Muscle layer of duodenum (tissue), 2 donors: Measurements from ENCODE around the gene CEP57.
"Not testable (repeated sequence)": the region's sequence is repeated elsewhere in the genome, so short reads cannot be mapped to it uniquely, and the experiment has no call there.

Experiments
- H3K27ac ChIP-seq: one replicate; pipeline ENCODE4 v1.7.0; 2013; ENCODE audit warnings: mild to moderate bottlenecking, low read length
- H3K27me3 ChIP-seq: one replicate; pipeline ENCODE4 v1.7.0; 2013; ENCODE audit warnings: low read depth, mild to moderate bottlenecking, control low read depth, low read length
- H3K36me3 ChIP-seq, 2 donors: one replicate each; pipeline ENCODE4 v1.7.0; 2013; ENCODE audit warnings: low read length in 2 of 2, control low read depth in 1 of 2, mild to moderate bottlenecking in 1 of 2; ENCODE audit not compliant: insufficient read depth in 2 of 2, control insufficient read depth in 1 of 2
- H3K4me1 ChIP-seq, 2 donors: one replicate each; pipeline ENCODE4 v1.7.0; 2013; ENCODE audit warnings: low read length in 2 of 2, mild to moderate bottlenecking in 2 of 2, control low read depth in 1 of 2, moderate library complexity in 1 of 2; ENCODE audit not compliant: insufficient read depth in 2 of 2, control insufficient read depth in 1 of 2
- H3K4me3 ChIP-seq, 2 donors: one replicate each; pipeline ENCODE4 v1.7.0; 2013; ENCODE audit warnings: low read length in 2 of 2, low read depth in 1 of 2, mild to moderate bottlenecking in 1 of 2
- H3K9me3 ChIP-seq, 2 donors: one replicate each; pipeline ENCODE4 v1.7.0; 2013; ENCODE audit warnings: low read length in 2 of 2, control low read depth in 1 of 2, mild to moderate bottlenecking in 1 of 2; ENCODE audit not compliant: control insufficient read depth in 1 of 2
- donor health status: healthy.

CEP57 gene

GRCh38 chr11:95832763-95833162 lies 42.5 kb downstream of the CEP57 start:
- no peak overlapping the region for H3K4me3 ChIP-seq
- H3K36me3 ChIP-seq, result peaks cover 44 to 46% of the 10 kb centered on the region in 2 donors
- H3K27me3 ChIP-seq, result no peaks in the 10 kb centered on the region
- H3K4me1 ChIP-seq, result no peaks in the 10 kb centered on the region
- no peaks in the 10 kb centered on the region for H3K9me3 ChIP-seq
- H3K27ac ChIP-seq, result no peak overlapping the region

GRCh38 chr11:95833378-95833777 lies 43.1 kb downstream of the CEP57 start:
- no peaks in the 10 kb centered on the region for H3K27me3 ChIP-seq
- H3K4me3 ChIP-seq, result no peak overlapping the region
- no peak overlapping the region for H3K27ac ChIP-seq
- H3K9me3 ChIP-seq, result no peaks in the 10 kb centered on the region
- no peaks in the 10 kb centered on the region for H3K4me1 ChIP-seq
- peaks cover 44 to 53% of the 10 kb centered on the region in 2 donors for H3K36me3 ChIP-seq

GRCh38 chr11:95835351-95835750 lies 45.1 kb downstream of the CEP57 start:
- Histone ChIP-seq H3K36me3 (peaks cover 42 to 50% of the 10 kb centered on the region in 2 donors), H3K4me1 (no peaks in the 10 kb centered on the region), H3K27ac (no peak overlapping the region), H3K4me3 (no peak overlapping the region), H3K9me3 (no peaks in the 10 kb centered on the region), H3K27me3 (no peaks in the 10 kb centered on the region)

- peaks cover 43 to 50% of the 10 kb centered on the region in 2 donors for H3K36me3 ChIP-seq
- no peaks in the 10 kb centered on the region for H3K27me3 ChIP-seq
- H3K4me1 ChIP-seq, result no peaks in the 10 kb centered on the region
- no peak overlapping the region for H3K27ac ChIP-seq
- H3K9me3 ChIP-seq, result no peaks in the 10 kb centered on the region
- no peak overlapping the region for H3K4me3 ChIP-seq
Observed at GRCh38 chr11:95835768-95836488, 45.6 kb downstream of the CEP57 start.

GRCh38 chr11:95845167-95845566 lies 54.9 kb downstream of the CEP57 start:
- H3K4me3 ChIP-seq, result no peak overlapping the region

GRCh38 chr11:95849087-95849825 lies 59.0 kb downstream of the CEP57 start:
- H3K27ac ChIP-seq, result no peak overlapping the region
- no peaks in the 10 kb centered on the region for H3K9me3 ChIP-seq
- H3K4me1 ChIP-seq, result no peaks in the 10 kb centered on the region
- H3K4me3 ChIP-seq, result no peak overlapping the region
- H3K36me3 ChIP-seq, result peaks cover 14 to 25% of the 10 kb centered on the region in 2 donors
- H3K27me3 ChIP-seq, result no peaks in the 10 kb centered on the region

More at GRCh38 chr11:95845167-95845566, 54.9 kb downstream of the CEP57 start:
- Histone ChIP-seq H3K27ac (no peak overlapping the region), H3K27me3 (no peaks in the 10 kb centered on the region), H3K9me3 (no peaks in the 10 kb centered on the region), H3K36me3 (peaks cover 20 to 36% of the 10 kb centered on the region in 2 donors), H3K4me1 (no peaks in the 10 kb centered on the region)

- peaks cover 7 to 21% of the 10 kb centered on the region in 2 donors for H3K36me3 ChIP-seq
- H3K27ac ChIP-seq, result no peak overlapping the region
- H3K9me3 ChIP-seq, result no peaks in the 10 kb centered on the region
- no peaks in the 10 kb centered on the region for H3K4me1 ChIP-seq
- no peak overlapping the region for H3K4me3 ChIP-seq
- no peaks in the 10 kb centered on the region for H3K27me3 ChIP-seq
Observed at GRCh38 chr11:95850137-95850536, 59.8 kb downstream of the CEP57 start.

GRCh38 chr11:95853138-95853537 lies 62.8 kb downstream of the CEP57 start:
- Histone ChIP-seq H3K9me3 (no peaks in the 10 kb centered on the region), H3K27me3 (no peaks in the 10 kb centered on the region), H3K27ac (no peak overlapping the region), H3K36me3 (peaks cover 6 to 26% of the 10 kb centered on the region in 2 donors), H3K4me3 (no peak overlapping the region), H3K4me1 (no peaks in the 10 kb centered on the region)

GRCh38 chr11:95853862-95854261 lies 63.6 kb downstream of the CEP57 start:
- Histone ChIP-seq H3K4me1 (no peaks in the 10 kb centered on the region), H3K36me3 (peaks cover 9 to 27% of the 10 kb centered on the region in 2 donors), H3K9me3 (no peaks in the 10 kb centered on the region), H3K4me3 (no peak overlapping the region), H3K27ac (no peak overlapping the region), H3K27me3 (no peaks in the 10 kb centered on the region)

GRCh38 chr11:95854362-95854761 lies 64.1 kb downstream of the CEP57 start:
- H3K36me3 ChIP-seq, result peaks cover 9 to 31% of the 10 kb centered on the region in 2 donors
- H3K4me3 ChIP-seq, H3K4me1 ChIP-seq, H3K27me3 ChIP-seq, H3K9me3 ChIP-seq, H3K27ac ChIP-seq: not testable (repeated sequence)

- not testable (repeated sequence) for H3K4me3 ChIP-seq, H3K27me3 ChIP-seq, H3K9me3 ChIP-seq, H3K27ac ChIP-seq, H3K4me1 ChIP-seq
- H3K36me3 ChIP-seq, result peaks cover 15 to 37% of the 10 kb centered on the region in 2 donors
Observed at GRCh38 chr11:95860024-95860423, 69.7 kb downstream of the CEP57 start.
